Measurements from ENCODE around the gene STXBP5.

The STXBP5 gene

DNA sequence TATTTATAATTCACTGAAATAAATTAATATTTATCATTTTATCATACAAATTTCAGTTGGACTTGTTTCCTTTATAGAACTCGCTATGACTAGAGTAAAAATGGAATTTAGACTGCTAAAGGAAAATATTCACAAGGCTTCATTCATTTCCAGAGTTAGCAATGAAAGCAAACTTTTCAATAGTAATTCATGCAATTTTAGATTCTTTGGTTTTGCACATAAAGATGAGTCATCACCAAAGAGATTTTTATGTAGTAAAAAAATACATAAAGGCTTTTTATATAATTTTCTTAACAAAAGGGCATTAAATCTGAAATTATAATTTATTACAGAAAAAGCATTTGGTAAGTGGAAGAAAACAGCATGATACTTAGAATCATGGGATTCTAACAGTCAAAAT lies 37.2 kb upstream of the STXBP5 start:
- H3K4me3 ChIP-seq (replicated peaks in 1 of 2; ENCODE audit: low read depth in 2 of 2, low read length in 2 of 2) = no peak overlapping the region
- peak in 1 of 2 donors; percentile 42 for DNase-seq (ENCODE audit: low read depth in 2 of 2)
- TF ChIP-seq, protein P1, sequence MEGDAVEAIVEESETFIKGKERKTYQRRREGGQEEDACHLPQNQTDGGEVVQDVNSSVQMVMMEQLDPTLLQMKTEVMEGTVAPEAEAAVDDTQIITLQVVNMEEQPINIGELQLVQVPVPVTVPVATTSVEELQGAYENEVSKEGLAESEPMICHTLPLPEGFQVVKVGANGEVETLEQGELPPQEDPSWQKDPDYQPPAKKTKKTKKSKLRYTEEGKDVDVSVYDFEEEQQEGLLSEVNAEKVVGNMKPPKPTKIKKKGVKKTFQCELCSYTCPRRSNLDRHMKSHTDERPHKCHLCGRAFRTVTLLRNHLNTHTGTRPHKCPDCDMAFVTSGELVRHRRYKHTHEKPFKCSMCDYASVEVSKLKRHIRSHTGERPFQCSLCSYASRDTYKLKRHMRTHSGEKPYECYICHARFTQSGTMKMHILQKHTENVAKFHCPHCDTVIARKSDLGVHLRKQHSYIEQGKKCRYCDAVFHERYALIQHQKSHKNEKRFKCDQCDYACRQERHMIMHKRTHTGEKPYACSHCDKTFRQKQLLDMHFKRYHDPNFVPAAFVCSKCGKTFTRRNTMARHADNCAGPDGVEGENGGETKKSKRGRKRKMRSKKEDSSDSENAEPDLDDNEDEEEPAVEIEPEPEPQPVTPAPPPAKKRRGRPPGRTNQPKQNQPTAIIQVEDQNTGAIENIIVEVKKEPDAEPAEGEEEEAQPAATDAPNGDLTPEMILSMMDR (IDR thresholded peaks at IDR 0.05; ENCODE audit: low read depth, low read length) = no peak

DNA sequence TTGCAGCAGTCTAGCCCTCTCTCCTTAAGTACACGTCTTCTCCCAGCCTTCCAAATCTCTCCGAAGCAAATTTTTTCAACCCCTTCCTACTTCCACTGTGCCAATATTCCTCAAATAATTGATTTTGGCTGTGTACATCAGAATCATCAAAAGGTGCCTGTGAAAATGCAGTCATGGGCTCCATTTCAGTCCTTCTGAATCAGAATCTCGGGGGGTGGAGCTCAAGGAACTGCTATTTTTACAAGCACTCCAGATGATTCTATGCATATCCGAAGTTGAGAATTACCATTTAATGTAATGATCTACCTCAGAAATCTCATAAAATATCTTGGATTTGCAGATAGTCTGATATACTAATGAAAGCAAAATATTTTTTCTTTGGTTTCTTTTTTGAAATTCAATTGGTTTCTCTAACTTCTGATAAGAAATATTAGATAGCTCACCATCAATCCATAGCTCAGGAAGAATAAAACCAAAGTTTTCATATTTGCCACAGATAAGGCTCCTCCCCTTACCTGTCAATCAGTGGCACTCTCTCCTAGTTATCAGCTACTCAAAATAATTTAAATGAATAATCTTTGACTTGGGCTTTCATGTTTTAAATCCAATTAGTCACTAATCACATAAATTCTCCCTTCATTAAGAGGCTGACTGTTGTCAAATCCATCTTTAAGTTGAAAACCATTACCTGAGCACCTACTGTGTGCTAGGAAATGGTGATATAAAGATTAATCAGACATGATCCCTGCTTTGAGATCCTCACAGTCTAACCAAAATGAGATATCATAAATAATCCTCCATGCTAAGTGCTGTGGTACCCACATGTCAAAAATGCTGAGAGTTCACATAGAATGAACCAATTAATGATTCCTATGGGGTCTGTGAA lies 36.4 kb upstream of the STXBP5 start:
- TF ChIP-seq, protein P1 (IDR thresholded peaks at IDR 0.05; ENCODE audit: low read depth, low read length) = no peak
- peak in 1 of 2 donors; percentile 45 for DNase-seq (ENCODE audit: low read depth in 2 of 2)

DNA sequence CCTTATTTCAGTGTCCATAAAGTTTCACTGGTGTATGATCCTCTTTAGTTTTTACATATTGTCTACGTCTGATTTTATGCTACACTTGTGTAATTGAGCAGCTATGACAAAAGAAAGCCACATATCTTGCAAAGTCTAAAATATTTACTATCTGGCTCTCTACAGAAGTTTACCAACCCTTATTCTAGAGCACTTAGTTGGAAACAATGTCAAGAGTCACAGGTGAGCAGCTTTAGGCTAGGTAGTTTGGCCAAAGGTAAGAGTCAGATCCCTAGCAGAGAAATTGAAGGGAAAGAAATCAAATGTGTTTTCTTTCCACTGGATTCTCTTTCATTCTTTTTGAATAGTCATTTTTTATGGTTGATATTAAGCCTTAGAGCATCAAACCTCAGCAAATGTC lies 34.7 kb upstream of the STXBP5 start:
- no peak for DNase-seq (ENCODE audit: low read depth in 2 of 2)
- no peak overlapping the region for H3K4me3 ChIP-seq (replicated peaks in 1 of 2; ENCODE audit: low read depth in 2 of 2, low read length in 2 of 2)
- TF ChIP-seq, protein P1 (IDR thresholded peaks at IDR 0.05; ENCODE audit: low read depth, low read length) = no peak

More for the DNA sequence above, 36.4 kb upstream of the STXBP5 start:
- H3K4me3 ChIP-seq (replicated peaks in 1 of 2; ENCODE audit: low read depth in 2 of 2, low read length in 2 of 2) = no peak overlapping the region

DNA sequence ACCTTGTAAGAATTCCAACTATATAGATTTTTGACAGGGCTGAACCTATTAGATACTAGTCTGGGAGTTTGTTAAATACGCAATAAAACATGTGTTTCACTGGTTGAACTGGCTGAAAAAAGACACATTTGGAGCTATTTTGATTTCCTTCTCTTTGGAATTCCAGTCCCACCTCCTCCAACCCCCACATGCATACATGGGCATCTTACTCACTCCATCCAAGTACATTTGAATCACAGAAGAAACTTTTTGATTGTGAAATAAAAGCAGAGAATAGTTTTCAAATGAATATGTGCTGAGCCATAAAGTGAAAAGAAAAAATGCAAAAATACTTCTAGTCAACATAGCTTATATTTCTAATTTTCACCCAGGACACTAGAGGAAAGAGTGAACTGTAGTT lies 33.9 kb upstream of the STXBP5 start:
- TF ChIP-seq, protein P1 (IDR thresholded peaks at IDR 0.05; ENCODE audit: low read depth, low read length) = no peak
- no peak overlapping the region for H3K4me3 ChIP-seq (replicated peaks in 1 of 2; ENCODE audit: low read depth in 2 of 2, low read length in 2 of 2)
- DNase-seq (ENCODE audit: low read depth in 2 of 2) = peak; percentile 93 to 97

DNA sequence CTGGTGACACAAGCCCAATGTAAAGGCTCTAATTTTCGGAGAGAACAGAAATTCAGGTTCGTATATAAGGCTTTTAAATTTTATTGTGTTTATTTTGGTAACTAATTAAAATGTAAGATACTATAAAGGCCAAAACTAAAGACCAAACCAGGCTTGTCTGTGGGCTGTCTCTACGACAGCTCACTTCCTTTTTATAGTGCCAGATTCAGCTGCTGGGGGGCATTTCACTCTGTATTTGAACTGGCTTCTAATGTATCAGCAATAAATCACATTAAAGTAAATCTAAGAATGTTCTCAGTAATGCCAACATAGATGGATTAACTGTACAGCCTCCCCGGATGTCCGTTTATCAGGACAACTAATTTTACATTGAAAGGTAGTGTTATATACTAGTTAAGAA lies 31.1 kb upstream of the STXBP5 start:
- TF ChIP-seq, protein P1 (IDR thresholded peaks at IDR 0.05; ENCODE audit: low read depth, low read length) = no peak
- no peak overlapping the region for H3K4me3 ChIP-seq (replicated peaks in 1 of 2; ENCODE audit: low read depth in 2 of 2, low read length in 2 of 2)
- no peak for DNase-seq (ENCODE audit: low read depth in 2 of 2)

DNA sequence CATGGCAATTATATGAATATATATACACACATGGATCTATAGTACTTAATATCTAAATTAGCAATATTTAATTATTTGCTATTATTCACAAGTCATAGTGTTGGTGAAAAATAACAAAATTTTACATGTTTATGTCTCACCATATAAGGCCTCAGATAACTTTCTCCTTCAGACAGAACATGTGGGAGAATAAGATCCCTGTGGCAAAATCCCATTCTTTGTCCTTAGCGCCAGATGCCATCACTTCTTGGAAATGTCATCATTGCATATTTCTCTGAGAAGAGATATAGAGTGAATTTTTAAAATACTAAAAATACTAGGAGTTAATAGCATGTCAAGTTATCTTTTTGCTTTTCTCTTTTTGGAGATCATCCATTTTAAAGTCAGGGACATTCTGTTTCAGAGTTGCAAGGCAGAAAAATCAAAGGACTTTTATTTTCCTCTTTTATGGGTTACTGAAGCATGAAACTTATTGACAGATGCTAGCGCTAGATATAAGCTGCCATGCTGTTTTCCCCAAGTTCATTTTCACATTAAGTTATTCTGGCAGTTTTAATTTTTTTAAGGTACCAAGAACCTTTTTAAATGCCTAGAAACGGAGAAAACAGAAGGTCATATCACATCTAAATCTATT lies 30.4 kb upstream of the STXBP5 start:
- DNase-seq (ENCODE audit: low read depth in 2 of 2) = peak in 1 of 2 donors; percentile 55
- no peak overlapping the region for H3K4me3 ChIP-seq (replicated peaks in 1 of 2; ENCODE audit: low read depth in 2 of 2, low read length in 2 of 2)
- TF ChIP-seq, protein P1 (IDR thresholded peaks at IDR 0.05; ENCODE audit: low read depth, low read length) = no peak
